Fibroblast of pulmonary artery (primary cell): ENCODE results near the gene TMCC2.

Source experiments
- DNase-seq: peaks from one replicate; pipeline ENCODE4 v3.0.0-alpha.2; 2010; ENCODE audit warnings: low read depth
- H3K4me3 ChIP-seq: replicated peaks from 2 replicates; pipeline ENCODE4 v1.5.1; 2011; ENCODE audit warnings: low read depth, mild to moderate bottlenecking, control low read depth, low read length, moderate library complexity
- TF ChIP-seq, protein P1 (sequence below): IDR thresholded peaks from 2 replicates; pipeline ENCODE4 v1.5.1; 2011; ENCODE audit warnings: mild to moderate bottlenecking, control low read depth, low read length, inconsistent platforms; ENCODE audit errors: missing control alignments

TMCC2 gene

DNA sequence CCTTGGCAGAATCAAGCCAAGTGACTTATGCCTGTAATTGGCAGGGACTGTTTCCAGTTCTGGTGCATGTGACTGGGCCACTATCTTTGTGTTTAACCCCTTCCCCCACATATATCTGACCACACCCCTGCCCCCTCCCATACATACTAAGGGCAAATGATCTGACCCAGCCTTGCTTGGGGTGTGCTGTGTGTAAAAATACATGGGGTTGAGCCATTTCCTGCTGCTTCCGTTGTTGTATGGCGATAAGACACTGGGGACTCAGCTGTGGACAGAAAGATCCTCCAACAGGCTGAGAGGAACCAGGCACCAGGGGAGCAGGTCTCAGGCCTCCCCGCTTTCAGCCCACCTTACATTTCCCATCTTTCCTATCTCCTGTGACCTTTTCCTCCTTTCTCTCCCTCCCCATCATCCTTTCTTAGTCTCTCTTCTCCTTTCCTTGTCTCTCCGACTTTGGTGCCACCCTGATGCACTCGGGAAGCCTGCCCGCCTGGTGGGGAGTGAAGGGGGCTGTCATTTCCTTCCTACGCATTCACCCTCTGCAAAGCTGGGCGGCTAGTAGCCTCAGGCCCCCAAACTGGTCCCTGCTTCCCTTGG lies 39.7 kb downstream of the TMCC2 start:
- no peak overlapping the region for H3K4me3 ChIP-seq
- DNase-seq, result no peak
- TF ChIP-seq, protein P1, sequence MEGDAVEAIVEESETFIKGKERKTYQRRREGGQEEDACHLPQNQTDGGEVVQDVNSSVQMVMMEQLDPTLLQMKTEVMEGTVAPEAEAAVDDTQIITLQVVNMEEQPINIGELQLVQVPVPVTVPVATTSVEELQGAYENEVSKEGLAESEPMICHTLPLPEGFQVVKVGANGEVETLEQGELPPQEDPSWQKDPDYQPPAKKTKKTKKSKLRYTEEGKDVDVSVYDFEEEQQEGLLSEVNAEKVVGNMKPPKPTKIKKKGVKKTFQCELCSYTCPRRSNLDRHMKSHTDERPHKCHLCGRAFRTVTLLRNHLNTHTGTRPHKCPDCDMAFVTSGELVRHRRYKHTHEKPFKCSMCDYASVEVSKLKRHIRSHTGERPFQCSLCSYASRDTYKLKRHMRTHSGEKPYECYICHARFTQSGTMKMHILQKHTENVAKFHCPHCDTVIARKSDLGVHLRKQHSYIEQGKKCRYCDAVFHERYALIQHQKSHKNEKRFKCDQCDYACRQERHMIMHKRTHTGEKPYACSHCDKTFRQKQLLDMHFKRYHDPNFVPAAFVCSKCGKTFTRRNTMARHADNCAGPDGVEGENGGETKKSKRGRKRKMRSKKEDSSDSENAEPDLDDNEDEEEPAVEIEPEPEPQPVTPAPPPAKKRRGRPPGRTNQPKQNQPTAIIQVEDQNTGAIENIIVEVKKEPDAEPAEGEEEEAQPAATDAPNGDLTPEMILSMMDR, result no peak

DNA sequence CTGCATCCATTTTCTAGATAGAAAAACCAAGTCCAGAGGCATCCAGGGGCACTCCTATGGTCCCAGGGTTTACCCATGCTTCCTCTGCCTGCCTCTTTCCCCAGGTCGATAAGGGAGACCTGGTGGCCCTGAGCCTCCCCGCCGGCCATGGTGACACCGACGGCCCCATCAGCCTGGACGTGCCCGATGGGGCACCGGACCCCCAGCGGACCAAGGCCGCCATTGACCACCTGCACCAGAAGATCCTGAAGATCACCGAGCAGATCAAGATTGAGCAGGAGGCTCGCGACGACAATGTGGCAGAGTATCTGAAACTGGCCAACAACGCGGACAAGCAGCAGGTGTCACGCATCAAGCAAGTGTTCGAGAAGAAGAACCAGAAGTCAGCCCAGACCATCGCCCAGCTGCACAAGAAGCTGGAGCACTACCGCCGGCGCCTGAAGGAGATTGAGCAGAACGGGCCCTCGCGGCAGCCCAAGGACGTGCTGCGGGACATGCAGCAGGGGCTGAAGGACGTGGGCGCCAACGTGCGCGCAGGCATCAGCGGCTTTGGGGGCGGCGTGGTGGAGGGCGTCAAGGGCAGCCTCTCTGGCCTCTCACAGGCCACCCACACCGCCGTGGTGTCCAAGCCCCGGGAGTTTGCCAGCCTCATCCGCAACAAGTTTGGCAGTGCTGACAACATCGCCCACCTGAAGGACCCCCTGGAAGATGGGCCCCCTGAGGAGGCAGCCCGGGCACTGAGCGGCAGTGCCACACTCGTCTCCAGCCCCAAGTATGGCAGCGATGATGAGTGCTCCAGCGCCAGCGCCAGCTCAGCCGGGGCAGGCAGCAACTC lies 41.3 kb downstream of the TMCC2 start:
- TF ChIP-seq, protein P1, result no peak
- DNase-seq, result no peak
- no peak overlapping the region for H3K4me3 ChIP-seq

DNA sequence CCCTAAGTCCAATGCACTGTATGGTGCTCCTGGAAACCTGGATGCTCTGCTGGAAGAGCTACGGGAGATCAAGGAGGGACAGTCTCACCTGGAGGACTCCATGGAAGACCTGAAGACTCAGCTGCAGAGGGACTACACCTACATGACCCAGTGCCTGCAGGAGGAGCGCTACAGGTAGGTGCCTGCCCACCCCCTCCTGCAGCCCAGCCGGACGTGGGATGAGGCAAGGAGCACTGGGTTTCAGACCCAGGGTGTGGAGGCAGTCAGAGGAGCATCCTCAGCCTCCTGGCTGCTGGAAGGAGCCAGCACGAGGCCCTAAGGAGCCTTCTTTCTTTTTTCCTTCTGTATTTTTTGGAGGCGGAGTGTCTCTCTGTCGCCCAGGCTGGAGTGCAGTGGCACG lies 42.0 kb downstream of the TMCC2 start:
- H3K4me3 ChIP-seq, result no peak overlapping the region
- TF ChIP-seq, protein P1, result no peak
- DNase-seq, result no peak

DNA sequence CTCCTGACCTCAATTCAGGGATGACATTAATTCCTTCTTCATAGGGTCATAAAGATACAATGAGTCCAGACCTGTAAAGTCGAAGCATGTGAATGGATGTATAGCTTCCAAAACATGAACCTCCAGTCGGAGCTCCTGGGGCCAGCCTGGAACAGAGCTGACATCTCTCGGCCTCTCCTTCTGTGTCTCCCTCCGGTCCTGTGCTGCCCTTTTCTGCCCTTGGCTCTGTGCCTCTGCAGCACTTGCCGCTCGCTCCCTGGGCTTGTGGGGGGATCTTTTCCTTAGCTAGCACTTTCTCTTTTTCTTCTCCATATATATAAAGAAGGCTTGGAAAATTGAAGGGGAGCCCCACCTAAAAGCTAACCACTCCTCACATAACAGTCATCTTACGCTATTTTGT lies 42.5 kb downstream of the TMCC2 start:
- TF ChIP-seq, protein P1, result no peak
- no peak overlapping the region for H3K4me3 ChIP-seq
- no peak for DNase-seq

DNA sequence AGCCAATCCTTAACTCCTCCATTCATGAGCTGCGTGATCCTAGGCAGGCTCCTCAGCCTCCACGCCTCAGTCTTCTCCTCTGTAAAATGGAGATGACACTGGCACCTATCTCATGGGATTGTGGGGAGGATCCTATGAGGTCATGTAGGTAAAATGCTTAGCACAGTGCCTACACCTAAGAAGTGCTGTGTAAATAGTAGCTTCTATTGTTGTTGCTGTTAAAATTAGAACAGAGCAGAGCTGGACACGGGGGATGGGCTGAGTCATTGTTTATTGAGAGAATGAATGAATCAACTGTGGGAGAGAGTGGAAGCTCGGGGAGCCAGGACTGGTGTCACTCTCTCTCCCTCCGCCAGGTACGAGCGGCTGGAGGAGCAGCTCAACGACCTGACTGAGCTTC lies 43.0 kb downstream of the TMCC2 start:
- TF ChIP-seq, protein P1, result no peak
- DNase-seq, result peak; percentile 34
- no peak overlapping the region for H3K4me3 ChIP-seq

DNA sequence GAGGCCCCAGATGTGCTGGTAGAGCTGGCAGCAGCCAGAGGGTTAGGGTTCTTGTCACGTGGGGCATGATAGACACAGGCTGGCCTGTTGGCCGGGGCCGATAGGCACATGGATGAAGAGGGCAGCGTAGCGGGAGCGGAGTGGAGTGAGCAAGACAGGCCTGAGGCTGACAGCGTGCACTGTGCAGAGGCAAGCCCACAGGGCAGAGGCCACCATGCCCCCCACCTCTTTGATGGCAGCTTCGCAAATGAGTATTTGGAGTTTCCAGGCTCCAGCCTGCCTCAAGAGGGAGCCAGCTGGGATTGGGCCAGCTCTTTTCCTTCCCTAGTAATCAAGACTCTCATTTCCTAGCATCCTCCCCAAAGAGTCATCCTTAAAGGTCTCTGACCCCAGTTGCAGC lies 43.5 kb downstream of the TMCC2 start:
- peak; percentile 51 for DNase-seq
- TF ChIP-seq, protein P1, result peak; percentile 44
- H3K4me3 ChIP-seq, result no peak overlapping the region
